ENCODE data around the gene CEP295NL.

DNA sequence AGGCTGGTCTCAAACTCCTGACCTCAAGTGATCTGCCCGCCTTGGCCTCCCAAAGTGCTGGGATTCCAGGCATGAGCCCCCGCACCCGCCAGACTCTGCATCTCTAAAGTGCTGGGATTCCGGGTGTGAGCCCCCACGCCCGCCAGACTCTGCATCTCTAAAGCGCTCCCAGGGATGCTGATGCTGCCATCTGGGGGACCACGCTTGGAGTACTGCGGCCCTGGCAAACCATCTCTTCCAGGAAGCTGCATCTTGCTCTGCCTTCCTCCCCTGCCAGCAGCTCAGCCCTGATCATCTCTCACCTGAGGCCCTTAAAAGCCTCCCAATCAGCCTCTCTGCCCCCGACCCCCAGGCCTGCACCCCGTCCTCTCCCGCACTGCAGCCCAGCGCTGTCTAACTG is 4.1 kb downstream of the CEP295NL start:
- TF ChIP-seq CTCF (IDR thresholded peaks at IDR 0.05) (no peak), POLR2A (IDR thresholded peaks at IDR 0.05) (no peak)
